22Rv1 (cell line): ENCODE measurements around the gene DNAH1.

Experiments
- ZFX ChIP-seq: fragments of 450-650 bp; IDR thresholded peaks from 2 replicates; pipeline ENCODE4 v1.6.1; 2017; ENCODE audit warnings: antibody characterized with exemption, borderline replicate concordance
- TF ChIP-seq, protein P1 (sequence below): fragments of 450-650 bp; IDR thresholded peaks from 2 replicates; pipeline ENCODE4 v1.5.1; 2017; ENCODE audit warnings: mild to moderate bottlenecking

DNA sequence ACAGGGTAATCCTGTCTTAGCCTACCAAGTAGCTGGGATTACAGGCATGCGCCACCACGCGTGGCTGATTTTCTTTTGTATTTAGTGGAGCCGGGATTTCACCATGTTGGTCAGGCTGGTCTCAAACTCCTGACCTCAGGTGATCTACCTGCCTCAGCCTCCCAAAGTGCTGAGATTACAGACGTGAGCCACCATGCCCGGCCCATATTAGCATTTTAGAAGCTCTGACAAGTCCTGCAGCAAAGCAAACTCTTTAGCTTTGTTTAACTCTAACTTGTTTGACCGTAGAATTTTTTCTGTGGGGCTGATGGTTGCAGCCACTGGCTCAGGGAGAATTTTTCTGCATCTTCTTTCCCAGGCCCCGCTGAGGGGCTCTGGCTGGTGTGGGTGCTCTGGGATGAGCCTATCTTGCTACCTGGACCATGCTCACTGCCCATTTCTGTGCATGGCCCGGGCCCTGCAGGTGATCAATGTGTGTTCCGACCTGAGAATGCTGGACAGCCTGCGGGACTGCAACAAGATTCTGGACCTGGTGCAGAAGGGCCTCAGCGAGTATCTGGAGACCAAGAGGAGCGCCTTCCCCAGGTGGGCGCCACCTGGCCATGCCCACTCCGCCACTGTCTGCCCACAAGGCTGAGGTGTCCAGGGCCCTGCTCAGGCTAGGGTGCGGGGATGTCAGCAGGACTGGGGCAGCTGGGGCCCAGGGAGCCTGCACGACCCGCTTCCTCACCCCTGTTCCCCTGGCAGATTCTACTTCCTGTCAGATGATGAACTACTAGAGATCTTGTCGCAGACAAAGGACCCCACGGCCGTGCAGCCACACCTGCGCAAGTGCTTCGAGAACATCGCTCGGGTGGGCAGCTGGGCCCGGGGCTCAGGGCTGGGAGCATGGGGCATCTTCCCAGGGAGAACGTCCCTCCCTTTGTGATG, 41.3 kb downstream of the DNAH1 start:
- TF ChIP-seq, protein P1, sequence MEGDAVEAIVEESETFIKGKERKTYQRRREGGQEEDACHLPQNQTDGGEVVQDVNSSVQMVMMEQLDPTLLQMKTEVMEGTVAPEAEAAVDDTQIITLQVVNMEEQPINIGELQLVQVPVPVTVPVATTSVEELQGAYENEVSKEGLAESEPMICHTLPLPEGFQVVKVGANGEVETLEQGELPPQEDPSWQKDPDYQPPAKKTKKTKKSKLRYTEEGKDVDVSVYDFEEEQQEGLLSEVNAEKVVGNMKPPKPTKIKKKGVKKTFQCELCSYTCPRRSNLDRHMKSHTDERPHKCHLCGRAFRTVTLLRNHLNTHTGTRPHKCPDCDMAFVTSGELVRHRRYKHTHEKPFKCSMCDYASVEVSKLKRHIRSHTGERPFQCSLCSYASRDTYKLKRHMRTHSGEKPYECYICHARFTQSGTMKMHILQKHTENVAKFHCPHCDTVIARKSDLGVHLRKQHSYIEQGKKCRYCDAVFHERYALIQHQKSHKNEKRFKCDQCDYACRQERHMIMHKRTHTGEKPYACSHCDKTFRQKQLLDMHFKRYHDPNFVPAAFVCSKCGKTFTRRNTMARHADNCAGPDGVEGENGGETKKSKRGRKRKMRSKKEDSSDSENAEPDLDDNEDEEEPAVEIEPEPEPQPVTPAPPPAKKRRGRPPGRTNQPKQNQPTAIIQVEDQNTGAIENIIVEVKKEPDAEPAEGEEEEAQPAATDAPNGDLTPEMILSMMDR = no peak
- no peak for TF ChIP-seq ZFX
